HG03064 (cell line): Measurements from ENCODE around the gene PELI3.
A peak's percentile ranks its signal among the peaks of the same experiment; 100 is the strongest.

Experiments used
- ATAC-seq: cut with Tn5 transposase; IDR thresholded peaks from one replicate; pipeline ENCODE4 v1.9.1; 2021; ENCODE audit warnings: low read depth; ENCODE audit not compliant: unreplicated experiment

Gene PELI3

GRCh38 chr11:66473608-66474515 lies 7.2 kb downstream of the PELI3 start:
- no peak for ATAC-seq

GRCh38 chr11:66475349-66476172 lies 8.9 kb downstream of the PELI3 start:
- ATAC-seq: no peak

GRCh38 chr11:66476173-66476840 lies 9.6 kb downstream of the PELI3 start:
- no peak for ATAC-seq

- ATAC-seq: no peak
Measured at GRCh38 chr11:66476841-66477251, 10.1 kb downstream of the PELI3 start.

- no peak for ATAC-seq
Measured at GRCh38 chr11:66477263-66478201, 10.8 kb downstream of the PELI3 start.

- ATAC-seq: no peak
Measured at GRCh38 chr11:66478729-66479393, 12.2 kb downstream of the PELI3 start.

GRCh38 chr11:66479394-66480116 lies 12.8 kb downstream of the PELI3 start:
- no peak for ATAC-seq

- ATAC-seq: peak; percentile 68
Measured at GRCh38 chr11:66480117-66480938, 13.6 kb downstream of the PELI3 start, which contains the start of gene DPP3. Gene DPP3, plus strand, starts transcription at chr11:66480434. Its CDS starts 1,767 bp downstream, at chr11:66482201.

GRCh38 chr11:66484806-66485380 lies 18.2 kb downstream of the PELI3 start:
- no peak for ATAC-seq

- no peak for ATAC-seq
Measured at GRCh38 chr11:66488957-66489356, 22.3 kb downstream of the PELI3 start.

- ATAC-seq: no peak
Measured at GRCh38 chr11:66489636-66490035, 22.9 kb downstream of the PELI3 start.

GRCh38 chr11:66491315-66491935 lies 24.7 kb downstream of the PELI3 start:
- ATAC-seq: no peak

GRCh38 chr11:66492161-66492865 lies 25.6 kb downstream of the PELI3 start:
- no peak for ATAC-seq

GRCh38 chr11:66493130-66493529 lies 26.4 kb downstream of the PELI3 start:
- ATAC-seq: no peak

GRCh38 chr11:66494458-66494857 lies 27.8 kb downstream of the PELI3 start:
- ATAC-seq: no peak

- no peak for ATAC-seq
Measured at GRCh38 chr11:66494935-66495334, 28.2 kb downstream of the PELI3 start.
